Breast epithelium (tissue), 4 donors: ENCODE data around the gene CTXN1. TPM values are rescaled to one million over a fixed set of nuclear protein-coding genes. Genes with fewer than 3 reads are reported as not detected.

Experiments
- DNase-seq, 2 donors: peaks; one replicate each; pipeline ENCODE4 v3.0.0-alpha.2; 2019; ENCODE audit warnings: low spot score in 2 of 2
- H3K27ac ChIP-seq, 2 donors: fragments of 200-600 bp; sonication (generic) in 1 of 2; one replicate each; pipeline ENCODE4 v1.5.1; 2016 to 2019; ENCODE audit warnings: mild to moderate bottlenecking in 1 of 2
- H3K27me3 ChIP-seq, 2 donors: fragments of 200-600 bp; sonication (generic) in 1 of 2; one replicate each; pipeline versions ENCODE4 v1.5.1 to v1.6.0; 2017 to 2019; ENCODE audit warnings: control low read depth in 1 of 2, mild to moderate bottlenecking in 1 of 2
- H3K36me3 ChIP-seq: fragments of 200-600 bp; one replicate; pipeline ENCODE4 v1.5.1; 2019
- H3K4me1 ChIP-seq, 2 donors: fragments of 200-600 bp; sonication (generic); one replicate each; pipeline ENCODE4 v1.5.1; 2016 to 2019; ENCODE audit warnings: control low read depth in 1 of 2
- H3K4me3 ChIP-seq, 3 donors: fragments of 200-600 bp; sonication (generic); 1 replicate in 2 of 3; 2 replicates in 1 of 3; pipeline ENCODE4 v1.5.1; 2016 to 2019; ENCODE audit warnings: mild to moderate bottlenecking in 3 of 3, moderate library complexity in 2 of 3
- H3K9me3 ChIP-seq, 2 donors: fragments of 200-600 bp; sonication (generic) in 1 of 2; one replicate each; pipeline ENCODE4 v1.5.1; 2016 to 2019; ENCODE audit warnings: control low read depth in 1 of 2
- CTCF ChIP-seq, 3 donors: fragments of 450-650 bp; IDR thresholded peaks; one replicate each; pipeline ENCODE4 v1.5.1; 2016 to 2017; ENCODE audit warnings: antibody characterized with exemption in 3 of 3, mild to moderate bottlenecking in 3 of 3, moderate library complexity in 3 of 3
- POLR2A ChIP-seq: fragments of 450-650 bp; IDR thresholded peaks from one replicate; pipeline ENCODE4 v1.6.1; 2016; ENCODE audit warnings: antibody characterized with exemption, mild to moderate bottlenecking, moderate library complexity
- POLR2AphosphoS5 ChIP-seq, 3 donors: sonication (generic); formaldehyde crosslinking; IDR thresholded peaks; one replicate each; pipeline ENCODE4 v1.6.1; 2017; ENCODE audit warnings: antibody characterized with exemption in 3 of 3
- intact Hi-C: fragments of 100-400 bp; cut with DNase I; formaldehyde crosslinking; loops from one replicate; pipeline ENCODE4 v1.15.1; 2023; ENCODE audit warnings: low total_unique reads
- total RNA-seq, 3 donors: library from RNA; depleted of rRNA; stranded (reverse); fragments of >200 nt; gene quantifications; one replicate each; pipeline ENCODE4 v1.1.0, GENCODE V29; 2016

Gene CTXN1
- total RNA-seq, 3 donors from 2014 or later: 0.32 to 9.5 (median 5.6) TPM

GRCh38 chr19:7883105-7883504 lies 42.8 kb downstream of the CTXN1 start:
- Histone ChIP-seq H3K36me3 (no peaks in the 10 kb centered on the region), H3K27ac (no peak overlapping the region), H3K4me3 (no peak overlapping the region), H3K4me1 (no peaks in the 10 kb centered on the region), H3K9me3 (no peaks in the 10 kb centered on the region), H3K27me3 (no peaks in the 10 kb centered on the region)
- intact Hi-C loops: no loop called here
- no peak for DNase-seq
- no peak for TF ChIP-seq POLR2A
- TF ChIP-seq CTCF (IDR thresholded peaks at IDR 0.05): no peak
- TF ChIP-seq POLR2AphosphoS5 (IDR thresholded peaks at IDR 0.05): no peak

- no peak for TF ChIP-seq CTCF (IDR thresholded peaks at IDR 0.05)
- no peak for TF ChIP-seq POLR2A
- no peak for TF ChIP-seq POLR2AphosphoS5 (IDR thresholded peaks at IDR 0.05)
- intact Hi-C loops: no loop called here
- Histone ChIP-seq H3K27ac (no peak overlapping the region), H3K9me3 (no peaks in the 10 kb centered on the region), H3K27me3 (no peaks in the 10 kb centered on the region), H3K4me1 (no peaks in the 10 kb centered on the region), H3K36me3 (no peaks in the 10 kb centered on the region), H3K4me3 (no peak overlapping the region)
- DNase-seq: no peak
These were observed 44.0 kb downstream of the CTXN1 start for GRCh38 chr19:7881910-7882309.

GRCh38 chr19:7879836-7880235 lies 46.1 kb downstream of the CTXN1 start:
- no peak for DNase-seq
- Histone ChIP-seq H3K27me3 (no peaks in the 10 kb centered on the region), H3K4me3 (no peak overlapping the region), H3K36me3 (no peaks in the 10 kb centered on the region), H3K9me3 (no peaks in the 10 kb centered on the region), H3K4me1 (no peaks in the 10 kb centered on the region), H3K27ac (no peak overlapping the region)
- TF ChIP-seq CTCF (IDR thresholded peaks at IDR 0.05): no peak
- no peak for TF ChIP-seq POLR2AphosphoS5 (IDR thresholded peaks at IDR 0.05)
- no peak for TF ChIP-seq POLR2A
- intact Hi-C loops: no loop called here

GRCh38 chr19:7879111-7879807 lies 46.7 kb downstream of the CTXN1 start:
- intact Hi-C loops: no loop called here
- H3K36me3 ChIP-seq: no peaks in the 10 kb centered on the region
- no peak overlapping the region for H3K27ac ChIP-seq
- no peaks in the 10 kb centered on the region for H3K27me3 ChIP-seq
- no peak overlapping the region for H3K4me3 ChIP-seq
- H3K4me1 ChIP-seq: no peaks in the 10 kb centered on the region
- no peak for TF ChIP-seq POLR2AphosphoS5 (IDR thresholded peaks at IDR 0.05)
- TF ChIP-seq POLR2A: no peak
- no peak for TF ChIP-seq CTCF (IDR thresholded peaks at IDR 0.05)
- DNase-seq: no peak
- no peaks in the 10 kb centered on the region for H3K9me3 ChIP-seq

GRCh38 chr19:7877249-7877836 lies 48.6 kb downstream of the CTXN1 start:
- intact Hi-C loops: no loop called here
- TF ChIP-seq POLR2AphosphoS5 (IDR thresholded peaks at IDR 0.05) (no peak), POLR2A (no peak), CTCF (IDR thresholded peaks at IDR 0.05) (no peak)
- H3K27me3 ChIP-seq: peaks cover 5 to 17% of the 10 kb centered on the region in 2 donors
- H3K4me1 ChIP-seq: peaks cover 0 to 8% of the 10 kb centered on the region in 2 donors
- H3K36me3 ChIP-seq: no peaks in the 10 kb centered on the region
- H3K27ac ChIP-seq: no peak overlapping the region
- DNase-seq: no peak
- H3K4me3 ChIP-seq: no peak overlapping the region
- H3K9me3 ChIP-seq: no peaks in the 10 kb centered on the region
